ENCODE data around the gene CAPN5.

GRCh38 chr11:77103319-77103718 is 36.5 kb downstream of the CAPN5 start:
- no peak for TF ChIP-seq CBX2 (IDR thresholded peaks at IDR 0.05; ENCODE audit: low read depth, low read length)
- no peak for TF ChIP-seq CBX2 (CRISPR knock-in tag; IDR thresholded peaks at IDR 0.05; ENCODE audit: low read depth)
- TF ChIP-seq IRF9 (CRISPR knock-in tag; IDR thresholded peaks at IDR 0.05; ENCODE audit: borderline replicate concordance) = no peak
- TF ChIP-seq SNAI1 (CRISPR knock-in tag; IDR thresholded peaks at IDR 0.05; ENCODE audit: borderline replicate concordance) = no peak
- no peak for TF ChIP-seq EZH2 (conservative IDR thresholded peaks at IDR 0.05; ENCODE audit: low read depth, low read length)
- TF ChIP-seq NBN (conservative IDR thresholded peaks at IDR 0.05) = no peak
- TF ChIP-seq YEATS2 (CRISPR knock-in tag; IDR thresholded peaks at IDR 0.05; ENCODE audit: borderline replicate concordance) = no peak
- TF ChIP-seq MAZ (IDR thresholded peaks at IDR 0.05; ENCODE audit: borderline replicate concordance, low read depth, low read length) = no peak
- TF ChIP-seq MAZ (CRISPR knock-in tag; IDR thresholded peaks at IDR 0.05; ENCODE audit: low read depth) = no peak
- no peak for TF ChIP-seq MLX (CRISPR knock-in tag; IDR thresholded peaks at IDR 0.05)
- TF ChIP-seq ZNF350 (CRISPR knock-in tag; IDR thresholded peaks at IDR 0.05; ENCODE audit: borderline replicate concordance, low read depth) = no peak
- no peak for TF ChIP-seq MTERF4 (CRISPR knock-in tag; IDR thresholded peaks at IDR 0.05)

Data from HepG2 (cell line).